ENCODE measurements around the gene AZU1. TPM values are rescaled to one million over a fixed set of nuclear protein-coding genes. Genes with fewer than 3 reads are reported as not detected.
A peak's percentile ranks its signal among the peaks of the same experiment; 100 is the strongest.

Gene AZU1
- total RNA-seq, 1 experiment from 2014 or later = not detected

DNA sequence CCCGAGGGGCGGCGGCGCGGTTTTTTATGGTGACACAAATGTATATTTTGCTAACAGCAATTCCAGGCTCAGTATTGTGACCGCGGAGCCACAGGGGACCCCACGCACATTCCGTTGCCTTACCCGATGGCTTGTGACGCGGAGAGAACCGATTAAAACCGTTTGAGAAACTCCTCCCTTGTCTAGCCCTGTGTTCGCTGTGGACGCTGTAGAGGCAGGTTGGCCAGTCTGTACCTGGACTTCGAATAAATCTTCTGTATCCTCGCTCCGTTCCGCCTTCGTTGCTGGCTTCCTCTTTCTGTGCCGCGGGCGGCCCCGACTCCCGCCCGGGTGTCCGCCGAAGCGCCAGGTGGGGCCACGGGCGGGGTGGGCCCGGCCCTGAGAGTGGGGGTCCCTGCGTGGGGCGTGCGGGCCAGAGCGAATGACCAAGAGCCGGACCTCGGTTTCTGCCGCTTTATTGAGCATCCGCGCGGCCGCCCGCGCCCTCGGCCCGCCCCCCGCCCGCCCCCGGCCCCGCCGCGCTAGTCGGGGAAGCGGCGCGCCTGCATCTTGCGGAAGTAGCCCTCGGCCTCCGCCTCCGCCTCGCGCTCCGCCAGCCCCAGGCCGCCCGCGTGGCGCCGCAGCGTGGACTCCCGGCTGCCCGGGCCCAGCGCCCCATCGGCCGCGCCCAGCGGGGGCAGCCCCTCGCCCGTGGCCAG is 15.4 kb upstream of the AZU1 start:
- H3K27ac ChIP-seq (ENCODE audit: low read depth, low read length, poor library complexity, severe bottlenecking) = peak overlapping the region; percentile 56
- H3K27me3 ChIP-seq (replicated peaks; ENCODE audit: insufficient read depth, low read depth, low read length, poor library complexity) = no peaks in the 10 kb centered on the region
- no peak overlapping the region for H3K4me3 ChIP-seq (ENCODE audit: low read depth, low read length, poor library complexity, severe bottlenecking)
- CTCF ChIA-PET = no interaction called here
- DNase-seq (ENCODE audit: low spot score) = no peak
- intact Hi-C loops (cut with micrococcal nuclease; ENCODE audit: unreplicated experiment) = no loop called here
- no peaks in the 10 kb centered on the region for H3K9me3 ChIP-seq (ENCODE audit: low read depth, low read length, poor library complexity, severe bottlenecking)
- POLR2A ChIA-PET (ENCODE audit: low non-redundant PET) = no interaction called here
- TF ChIP-seq, protein P1, sequence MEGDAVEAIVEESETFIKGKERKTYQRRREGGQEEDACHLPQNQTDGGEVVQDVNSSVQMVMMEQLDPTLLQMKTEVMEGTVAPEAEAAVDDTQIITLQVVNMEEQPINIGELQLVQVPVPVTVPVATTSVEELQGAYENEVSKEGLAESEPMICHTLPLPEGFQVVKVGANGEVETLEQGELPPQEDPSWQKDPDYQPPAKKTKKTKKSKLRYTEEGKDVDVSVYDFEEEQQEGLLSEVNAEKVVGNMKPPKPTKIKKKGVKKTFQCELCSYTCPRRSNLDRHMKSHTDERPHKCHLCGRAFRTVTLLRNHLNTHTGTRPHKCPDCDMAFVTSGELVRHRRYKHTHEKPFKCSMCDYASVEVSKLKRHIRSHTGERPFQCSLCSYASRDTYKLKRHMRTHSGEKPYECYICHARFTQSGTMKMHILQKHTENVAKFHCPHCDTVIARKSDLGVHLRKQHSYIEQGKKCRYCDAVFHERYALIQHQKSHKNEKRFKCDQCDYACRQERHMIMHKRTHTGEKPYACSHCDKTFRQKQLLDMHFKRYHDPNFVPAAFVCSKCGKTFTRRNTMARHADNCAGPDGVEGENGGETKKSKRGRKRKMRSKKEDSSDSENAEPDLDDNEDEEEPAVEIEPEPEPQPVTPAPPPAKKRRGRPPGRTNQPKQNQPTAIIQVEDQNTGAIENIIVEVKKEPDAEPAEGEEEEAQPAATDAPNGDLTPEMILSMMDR (conservative IDR thresholded peaks at IDR 0.05; ENCODE audit: low read depth, low read length) = no peak
- no peak for TF ChIP-seq EZH2 (IDR thresholded peaks at IDR 0.05; ENCODE audit: borderline replicate concordance, low read depth, low read length, poor library complexity, severe bottlenecking)
- peaks cover 18% of the 10 kb centered on the region for H3K4me1 ChIP-seq (ENCODE audit: insufficient read depth, low read length, poor library complexity, severe bottlenecking)
- peaks cover 61% of the 10 kb centered on the region for H3K36me3 ChIP-seq (ENCODE audit: insufficient read depth, low read length, poor library complexity, severe bottlenecking)
- BruUV-seq (replicated peaks) = no TSS peak

DNA sequence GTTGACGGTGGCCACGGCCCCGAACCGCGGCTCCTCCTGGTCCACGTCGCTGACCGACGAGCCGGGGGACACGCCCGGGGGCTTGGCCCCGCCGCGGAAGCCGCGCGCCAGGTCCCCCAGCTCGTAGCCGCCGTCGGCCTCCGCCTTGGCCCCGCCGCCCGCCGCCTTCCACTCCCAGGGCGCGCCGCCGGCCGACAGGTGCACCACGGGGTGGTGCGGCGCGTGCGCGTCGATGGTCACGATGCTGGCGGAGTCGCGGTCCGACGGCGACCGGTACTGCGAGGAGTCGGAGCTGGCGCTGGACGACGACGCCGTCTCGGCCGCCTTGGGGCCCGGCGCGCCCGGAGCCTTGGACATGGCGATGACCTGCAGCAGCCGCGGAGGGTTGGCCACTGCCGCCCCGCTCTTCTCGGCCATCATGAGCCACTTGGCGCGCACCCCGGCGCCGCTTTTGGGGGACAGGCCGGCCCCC is 14.9 kb upstream of the AZU1 start:
- BruUV-seq (replicated peaks) = no TSS peak
- Histone ChIP-seq H3K27me3 (replicated peaks; ENCODE audit: insufficient read depth, low read depth, low read length, poor library complexity) (no peaks in the 10 kb centered on the region), H3K36me3 (ENCODE audit: insufficient read depth, low read length, poor library complexity, severe bottlenecking) (peaks cover 56% of the 10 kb centered on the region), H3K27ac (ENCODE audit: low read depth, low read length, poor library complexity, severe bottlenecking) (no peak overlapping the region), H3K9me3 (ENCODE audit: low read depth, low read length, poor library complexity, severe bottlenecking) (no peaks in the 10 kb centered on the region), H3K4me1 (ENCODE audit: insufficient read depth, low read length, poor library complexity, severe bottlenecking) (peaks cover 17% of the 10 kb centered on the region), H3K4me3 (ENCODE audit: low read depth, low read length, poor library complexity, severe bottlenecking) (no peak overlapping the region)
- CTCF ChIA-PET = interaction anchor here (0.6 kb wide), 1 partner anchor 107 kb away, joined by 5 read pairs; no protein-coding TSS in a partner anchor
- POLR2A ChIA-PET (ENCODE audit: low non-redundant PET) = no interaction called here
- intact Hi-C loops (cut with micrococcal nuclease; ENCODE audit: unreplicated experiment) = no loop called here
- DNase-seq (ENCODE audit: low spot score) = no peak
- TF ChIP-seq, protein P1 (conservative IDR thresholded peaks at IDR 0.05; ENCODE audit: low read depth, low read length) = no peak
- TF ChIP-seq EZH2 (IDR thresholded peaks at IDR 0.05; ENCODE audit: borderline replicate concordance, low read depth, low read length, poor library complexity, severe bottlenecking) = no peak

DNA sequence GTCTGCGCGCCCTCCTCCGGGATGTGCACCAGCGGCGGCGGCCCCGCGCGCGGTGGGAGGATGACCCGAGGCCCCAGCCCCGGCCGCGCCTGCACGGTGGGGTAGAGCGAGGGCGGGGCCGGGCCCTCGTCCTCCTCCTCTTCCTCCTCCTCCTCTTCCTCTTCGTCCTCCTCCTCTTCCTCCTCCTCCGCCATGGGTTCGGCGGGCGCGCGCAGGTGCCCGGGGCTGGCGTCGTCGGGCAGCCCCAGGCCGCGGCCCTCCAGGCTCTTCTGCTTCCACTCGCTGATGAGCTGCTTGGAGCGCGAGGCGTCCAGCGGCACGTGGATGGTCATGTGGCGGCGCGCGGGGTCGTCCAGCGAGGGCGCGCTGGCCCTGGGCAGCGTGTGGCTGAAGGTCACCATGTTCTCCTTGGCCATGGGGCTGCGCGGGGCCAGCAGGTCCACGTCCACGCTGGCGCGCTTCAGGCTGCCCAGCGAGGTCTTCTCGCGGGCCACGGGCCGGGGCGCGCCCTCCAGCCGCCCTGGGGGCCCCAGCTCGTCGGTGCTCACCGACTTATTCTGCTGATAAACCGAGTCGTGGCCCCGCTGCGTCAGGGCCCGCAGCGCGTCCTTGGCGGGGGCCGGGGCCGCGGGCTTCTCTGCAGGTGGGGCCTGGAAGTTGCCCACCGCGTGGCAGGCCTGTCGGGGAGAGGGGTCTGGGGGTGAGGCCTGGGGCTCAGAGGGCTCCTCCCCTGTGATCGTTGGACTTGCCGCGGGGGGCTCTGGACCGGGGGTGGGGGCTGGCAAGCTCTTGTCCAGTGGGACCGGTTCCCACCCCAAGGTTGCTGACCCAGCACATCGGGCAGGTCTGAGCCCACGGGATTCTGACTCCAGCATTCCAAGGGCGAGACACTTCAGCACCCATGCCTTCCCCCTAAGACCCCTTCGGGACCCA is 14.2 kb upstream of the AZU1 start:
- no peak for DNase-seq (ENCODE audit: low spot score)
- peaks cover 17% of the 10 kb centered on the region for H3K4me1 ChIP-seq (ENCODE audit: insufficient read depth, low read length, poor library complexity, severe bottlenecking)
- CTCF ChIA-PET = interaction anchor here (0.6 kb wide), 1 partner anchor 106 kb away, joined by 5 read pairs; no protein-coding TSS in a partner anchor
- peaks cover 48% of the 10 kb centered on the region for H3K36me3 ChIP-seq (ENCODE audit: insufficient read depth, low read length, poor library complexity, severe bottlenecking)
- H3K4me3 ChIP-seq (ENCODE audit: low read depth, low read length, poor library complexity, severe bottlenecking) = no peak overlapping the region
- TF ChIP-seq, protein P1 (conservative IDR thresholded peaks at IDR 0.05; ENCODE audit: low read depth, low read length) = no peak
- no peak for TF ChIP-seq EZH2 (IDR thresholded peaks at IDR 0.05; ENCODE audit: borderline replicate concordance, low read depth, low read length, poor library complexity, severe bottlenecking)
- POLR2A ChIA-PET (ENCODE audit: low non-redundant PET) = no interaction called here
- no TSS peak for BruUV-seq (replicated peaks)
- H3K27me3 ChIP-seq (replicated peaks; ENCODE audit: insufficient read depth, low read depth, low read length, poor library complexity) = no peaks in the 10 kb centered on the region
- intact Hi-C loops (cut with micrococcal nuclease; ENCODE audit: unreplicated experiment) = no loop called here
- no peaks in the 10 kb centered on the region for H3K9me3 ChIP-seq (ENCODE audit: low read depth, low read length, poor library complexity, severe bottlenecking)
- H3K27ac ChIP-seq (ENCODE audit: low read depth, low read length, poor library complexity, severe bottlenecking) = no peak overlapping the region
